K562 (cell line): ENCODE measurements around the gene GPSM3. TPM values are rescaled to one million over a fixed set of nuclear protein-coding genes. Genes with fewer than 3 reads are reported as not detected.
A peak's percentile ranks its signal among the peaks of the same experiment; 100 is the strongest.

Experiments
- CEBPG ChIP-seq, 3 experiments: fragments of 200-800 bp in 1 of 3; sonication (Bioruptor generic) in 1 of 3; sonication (generic) in 1 of 3; formaldehyde crosslinking in 1 of 3; IDR thresholded peaks in 2 of 3; conservative IDR thresholded peaks in 1 of 3; 2 replicates each; pipeline versions ENCODE4 v1.6.1 to v1.8.0; 2016 to 2022; ENCODE audit warnings: missing compliant biosample characterization in 2 of 3, missing genetic modification characterization in 2 of 3, mild to moderate bottlenecking in 1 of 3, missing genetic modification reagents in 1 of 3
- CTBP1 ChIP-seq: fragments of 450-650 bp; IDR thresholded peaks from 2 replicates; pipeline ENCODE4 v1.6.1; 2016; ENCODE audit warnings: borderline replicate concordance
- ELF1 ChIP-seq: fragments of 200-800 bp; sonication (Bioruptor generic); IDR thresholded peaks from 2 replicates; pipeline ENCODE4 v1.6.1; 2016; ENCODE audit warnings: missing genetic modification characterization, missing compliant biosample characterization
- ELF4 ChIP-seq: fragments of 450-650 bp; formaldehyde crosslinking; IDR thresholded peaks from 2 replicates; pipeline ENCODE4 v1.4.0; 2022; ENCODE audit warnings: missing genetic modification characterization
- GTF2E2 ChIP-seq: fragments of 200-800 bp; sonication (Bioruptor generic); IDR thresholded peaks from 2 replicates; pipeline ENCODE4 v1.6.1; 2016; ENCODE audit warnings: missing genetic modification characterization, missing compliant biosample characterization
- GTF3C2 ChIP-seq: IDR thresholded peaks from 3 replicates; pipeline ENCODE4 v1.6.1; 2011; ENCODE audit warnings: borderline replicate concordance, mild to moderate bottlenecking, moderate library complexity; ENCODE audit not compliant: insufficient read length; ENCODE audit errors: extremely low read depth
- JUND ChIP-seq, 2 experiments: IDR thresholded peaks; 2 replicates in 1 of 2; 3 replicates in 1 of 2; pipeline ENCODE4 v1.6.1; 2011; ENCODE audit warnings: borderline replicate concordance in 2 of 2, low read depth in 2 of 2, low read length in 2 of 2, improper control_type of control experiment in 1 of 2, missing biosample characterization in 1 of 2, missing genetic modification characterization in 1 of 2, missing genetic modification reagents in 1 of 2
- KLF6 ChIP-seq: fragments of 250-450 bp; sonication (Bioruptor Pico); IDR thresholded peaks from 2 replicates; pipeline ENCODE4 v1.4.0; 2020; ENCODE audit warnings: mild to moderate bottlenecking, moderate library complexity, borderline replicate concordance
- NR1H2 ChIP-seq: sonication (generic); formaldehyde crosslinking; IDR thresholded peaks from 2 replicates; pipeline ENCODE4 v1.4.0; 2020; ENCODE audit warnings: mild to moderate bottlenecking, missing genetic modification reagents
- PHF20 ChIP-seq: fragments of 450-650 bp; IDR thresholded peaks from 2 replicates; pipeline ENCODE4 v1.6.1; 2018; ENCODE audit not compliant: partially characterized antibody
- SAP30 ChIP-seq: fragments of 200-600 bp; sonication (generic); IDR thresholded peaks from 2 replicates; pipeline ENCODE4 v1.6.1; 2012; ENCODE audit warnings: borderline replicate concordance, low read depth, mild to moderate bottlenecking, moderate library complexity, low read length, control low read depth, inconsistent platforms; ENCODE audit not compliant: insufficient read depth, poor library complexity, severe bottlenecking
- SMARCA4 ChIP-seq: fragments of 450-650 bp; IDR thresholded peaks from 2 replicates; pipeline ENCODE4 v1.6.1; 2016
- SRF ChIP-seq, 2 experiments: fragments of 250-450, 450-650 bp in 1 of 2; sonication (Bioruptor Pico) in 1 of 2; sonication (generic) in 1 of 2; formaldehyde crosslinking; IDR thresholded peaks; 2 replicates each; pipeline versions ENCODE4 v1.5.0 to v1.5.1; 2020 to 2022; ENCODE audit warnings: mild to moderate bottlenecking in 1 of 2, missing genetic modification reagents in 1 of 2
- TFAM ChIP-seq: fragments of 250-450 bp; sonication (Bioruptor Pico); conservative IDR thresholded peaks from 2 replicates; pipeline ENCODE4 v1.5.0; 2021; ENCODE audit warnings: mild to moderate bottlenecking, moderate library complexity
- XRCC3 ChIP-seq: fragments of 450-650 bp; IDR thresholded peaks from 2 replicates; pipeline ENCODE4 v1.6.1; 2017; ENCODE audit warnings: mild to moderate bottlenecking, moderate library complexity
- ZKSCAN3 ChIP-seq: fragments of 250-450 bp; sonication (Bioruptor Pico); IDR thresholded peaks from 2 replicates; pipeline ENCODE4 v1.4.0; 2020
- ZNF217 ChIP-seq: sonication (generic); formaldehyde crosslinking; IDR thresholded peaks from 2 replicates; pipeline ENCODE4 v1.8.0; 2022; ENCODE audit warnings: mild to moderate bottlenecking, missing genetic modification reagents
- polyA plus RNA-seq, 8 experiments: library from polyadenylated mRNA; depleted of rRNA in 4 of 8; stranded (reverse) in 5 of 8; unstranded in 3 of 8; fragments of >200 nt; fragmentation: Nextera tagmentation in 2 of 8; fragmentation: Illumina TruSeq in 1 of 8; extraction: Ambion mirVana in 2 of 8; extraction: Trizol in 1 of 8; gene quantifications; 2 replicates each; pipeline versions ENCODE4 v1.2.1 to v1.2.3, GENCODE V29; 2011 to 2014; ENCODE audit warnings: inconsistent platforms in 1 of 8, missing spikeins in 1 of 8
- total RNA-seq, 7 experiments: library from RNA; depleted of rRNA in 6 of 7; stranded (reverse); fragments of >200 nt in 6 of 7; fragmentation: Illumina TruSeq in 2 of 7; extraction: Trizol in 2 of 7; gene quantifications; 2 replicates each; pipeline versions ENCODE4 v1.2.1 to v1.2.3, GENCODE V29; 2011 to 2021; ENCODE audit warnings: low replicate concordance in 1 of 7
- TF ChIP-seq, protein P1 (sequence below): sonication (generic); formaldehyde crosslinking; IDR thresholded peaks from 2 replicates; pipeline ENCODE4 v1.8.1; 2022; ENCODE audit warnings: missing genetic modification reagents
- TF ChIP-seq, protein P2 (sequence below): fragments of 200-800 bp; sonication (Bioruptor generic); IDR thresholded peaks from 2 replicates; pipeline ENCODE4 v1.6.1; 2017; ENCODE audit warnings: missing genetic modification characterization, missing compliant biosample characterization
- TF ChIP-seq, protein P3 (sequence below): fragments of 450-650 bp; IDR thresholded peaks from 2 replicates; pipeline ENCODE4 v1.6.1; 2018; ENCODE audit warnings: mild to moderate bottlenecking, low read depth; ENCODE audit not compliant: partially characterized antibody

GPSM3 gene
- total and polyA plus RNA-seq, 9 of the 15 experiments (the other 6 are each of a cell fraction or from before 2014, with no cell fraction given): 5.3 to 42.6 (median 24.4) TPM

GRCh38 chr6:32192608-32193039 is at the start of gene GPSM3 (continued):
- TF ChIP-seq SRF (CRISPR knock-in tag; IDR thresholded peaks at IDR 0.05) (peak in 1 of 2 experiments; percentile 44; a peak in 1 of 4 replicates), SMARCA4 (peak; percentile 64), KLF6 (CRISPR knock-in tag) (peak; percentile 66; the same call in 1 of the 2 replicates), GTF2E2 (peak; percentile 20; the same call in 1 of the 2 replicates), XRCC3 (no peak), SAP30 (no peak), ZNF217 (CRISPR knock-in tag) (no peak), GTF3C2 (no peak), ZKSCAN3 (CRISPR knock-in tag) (no peak), ELF1 (peak; percentile 73; the same call in 1 of the 2 replicates), CEBPG (CRISPR knock-in tag; IDR thresholded peaks at IDR 0.05) (no peak), CEBPG (tag; conservative IDR thresholded peaks at IDR 0.05 in 1 of 2, IDR thresholded peaks at IDR 0.05 in 1 of 2) (no peak), PHF20 (peak; percentile 46), CTBP1 (peak; percentile 24; the same call in 1 of the 2 replicates), TFAM (CRISPR knock-in tag) (no peak), ELF4 (CRISPR knock-in tag) (peak; percentile 82), NR1H2 (CRISPR knock-in tag) (no peak), JUND (IDR thresholded peaks at IDR 0.05; ENCODE audit: borderline replicate concordance, low read depth, low read length) (0 out of 2 replicates have a peak, but pooled peaks have one; percentile 41), JUND (tag; IDR thresholded peaks at IDR 0.05; ENCODE audit: borderline replicate concordance, low read depth, low read length) (no peak; the same call in 2 of the 3 replicates)
- TF ChIP-seq, protein P1, sequence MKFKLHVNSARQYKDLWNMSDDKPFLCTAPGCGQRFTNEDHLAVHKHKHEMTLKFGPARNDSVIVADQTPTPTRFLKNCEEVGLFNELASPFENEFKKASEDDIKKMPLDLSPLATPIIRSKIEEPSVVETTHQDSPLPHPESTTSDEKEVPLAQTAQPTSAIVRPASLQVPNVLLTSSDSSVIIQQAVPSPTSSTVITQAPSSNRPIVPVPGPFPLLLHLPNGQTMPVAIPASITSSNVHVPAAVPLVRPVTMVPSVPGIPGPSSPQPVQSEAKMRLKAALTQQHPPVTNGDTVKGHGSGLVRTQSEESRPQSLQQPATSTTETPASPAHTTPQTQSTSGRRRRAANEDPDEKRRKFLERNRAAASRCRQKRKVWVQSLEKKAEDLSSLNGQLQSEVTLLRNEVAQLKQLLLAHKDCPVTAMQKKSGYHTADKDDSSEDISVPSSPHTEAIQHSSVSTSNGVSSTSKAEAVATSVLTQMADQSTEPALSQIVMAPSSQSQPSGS (CRISPR knock-in tag): no peak
- TF ChIP-seq, protein P2, sequence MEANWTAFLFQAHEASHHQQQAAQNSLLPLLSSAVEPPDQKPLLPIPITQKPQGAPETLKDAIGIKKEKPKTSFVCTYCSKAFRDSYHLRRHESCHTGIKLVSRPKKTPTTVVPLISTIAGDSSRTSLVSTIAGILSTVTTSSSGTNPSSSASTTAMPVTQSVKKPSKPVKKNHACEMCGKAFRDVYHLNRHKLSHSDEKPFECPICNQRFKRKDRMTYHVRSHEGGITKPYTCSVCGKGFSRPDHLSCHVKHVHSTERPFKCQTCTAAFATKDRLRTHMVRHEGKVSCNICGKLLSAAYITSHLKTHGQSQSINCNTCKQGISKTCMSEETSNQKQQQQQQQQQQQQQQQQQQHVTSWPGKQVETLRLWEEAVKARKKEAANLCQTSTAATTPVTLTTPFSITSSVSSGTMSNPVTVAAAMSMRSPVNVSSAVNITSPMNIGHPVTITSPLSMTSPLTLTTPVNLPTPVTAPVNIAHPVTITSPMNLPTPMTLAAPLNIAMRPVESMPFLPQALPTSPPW (CRISPR knock-in tag): peak; percentile 92
- TF ChIP-seq, protein P3, sequence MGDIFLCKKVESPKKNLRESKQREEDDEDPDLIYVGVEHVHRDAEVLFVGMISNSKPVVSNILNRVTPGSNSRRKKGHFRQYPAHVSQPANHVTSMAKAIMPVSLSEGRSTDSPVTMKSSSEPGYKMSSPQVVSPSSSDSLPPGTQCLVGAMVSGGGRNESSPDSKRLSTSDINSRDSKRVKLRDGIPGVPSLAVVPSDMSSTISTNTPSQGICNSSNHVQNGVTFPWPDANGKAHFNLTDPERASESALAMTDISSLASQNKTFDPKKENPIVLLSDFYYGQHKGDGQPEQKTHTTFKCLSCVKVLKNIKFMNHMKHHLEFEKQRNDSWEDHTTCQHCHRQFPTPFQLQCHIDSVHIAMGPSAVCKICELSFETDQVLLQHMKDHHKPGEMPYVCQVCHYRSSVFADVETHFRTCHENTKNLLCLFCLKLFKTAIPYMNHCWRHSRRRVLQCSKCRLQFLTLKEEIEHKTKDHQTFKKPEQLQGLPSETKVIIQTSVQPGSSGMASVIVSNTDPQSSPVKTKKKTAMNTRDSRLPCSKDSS: no peak
